Limb (tissue), 2 donors: ENCODE results near the gene NPTX1.
A peak's percentile ranks its signal among the peaks of the same experiment; 100 is the strongest.

Source experiments
- DNase-seq, 2 donors: peaks; one replicate each; pipeline ENCODE4 v3.0.0-alpha.2; 2016; ENCODE audit errors: extremely low spot score in 2 of 2

The NPTX1 gene

GRCh38 chr17:80460429-80460834, 16.0 kb downstream of the NPTX1 start:
- no peak for DNase-seq

GRCh38 chr17:80459234-80459633, 17.2 kb downstream of the NPTX1 start:
- DNase-seq = no peak

DNA sequence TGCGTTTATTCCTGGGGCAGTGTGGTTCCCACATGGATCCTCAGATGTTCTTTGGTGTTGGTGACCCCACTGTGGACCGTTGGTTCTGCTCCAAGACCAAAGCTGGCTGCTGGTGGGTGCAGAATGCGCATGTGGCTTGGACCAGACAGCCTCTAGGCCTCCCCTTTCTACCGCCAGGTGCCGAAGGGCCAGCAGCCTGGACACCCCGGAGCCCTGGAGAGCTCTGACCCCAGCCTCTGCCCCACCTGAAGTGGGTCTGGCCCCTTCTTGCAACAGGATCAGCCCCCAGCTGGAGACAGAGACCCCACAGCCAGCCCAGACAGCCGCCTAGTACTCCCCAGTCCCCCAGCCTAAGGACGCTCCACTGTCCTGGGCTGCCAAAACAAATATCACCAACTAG, 18.4 kb downstream of the NPTX1 start:
- no peak for DNase-seq

DNA sequence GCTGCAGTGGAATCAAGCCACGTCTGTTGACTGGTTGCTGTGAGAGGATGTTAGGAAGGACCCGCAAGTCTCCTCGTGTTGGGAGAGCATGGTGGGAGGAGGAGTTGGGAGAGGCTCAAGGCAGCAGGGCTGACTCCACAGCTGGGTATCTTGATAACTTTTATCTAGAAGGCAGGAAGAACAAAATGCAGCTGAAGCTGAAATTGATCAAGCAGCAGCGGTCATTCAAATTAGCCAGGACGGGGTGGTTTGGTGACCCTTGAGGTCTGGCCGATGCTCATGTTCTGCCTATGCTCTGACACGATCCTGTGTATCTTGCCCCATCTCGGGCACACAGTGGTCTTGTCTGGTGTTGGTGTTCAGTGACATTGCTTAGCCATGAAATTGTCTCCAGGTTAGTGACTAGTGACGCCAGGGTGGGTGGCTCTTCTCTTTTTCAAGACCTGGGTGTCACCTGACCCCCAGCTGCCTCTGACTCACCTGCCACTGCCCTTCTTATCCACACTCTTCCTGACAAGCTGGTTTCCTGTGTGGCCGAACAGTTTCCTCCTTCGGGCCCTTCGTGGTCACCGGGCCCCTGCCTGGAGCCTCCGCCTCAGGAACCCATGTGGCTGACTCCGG, 19.1 kb downstream of the NPTX1 start:
- no peak for DNase-seq

GRCh38 chr17:80456465-80457235, 19.8 kb downstream of the NPTX1 start:
- DNase-seq = peak in 1 of 2 donors; percentile 44

- no peak for DNase-seq
These were observed 20.6 kb downstream of the NPTX1 start for GRCh38 chr17:80455784-80456183.

- DNase-seq = peak in 1 of 2 donors; percentile 37
These were observed 21.1 kb downstream of the NPTX1 start for GRCh38 chr17:80455336-80455710.

GRCh38 chr17:80454557-80455335, 21.7 kb downstream of the NPTX1 start:
- DNase-seq = peak; percentile 97

GRCh38 chr17:80453998-80454556, 22.3 kb downstream of the NPTX1 start:
- DNase-seq = no peak

DNA sequence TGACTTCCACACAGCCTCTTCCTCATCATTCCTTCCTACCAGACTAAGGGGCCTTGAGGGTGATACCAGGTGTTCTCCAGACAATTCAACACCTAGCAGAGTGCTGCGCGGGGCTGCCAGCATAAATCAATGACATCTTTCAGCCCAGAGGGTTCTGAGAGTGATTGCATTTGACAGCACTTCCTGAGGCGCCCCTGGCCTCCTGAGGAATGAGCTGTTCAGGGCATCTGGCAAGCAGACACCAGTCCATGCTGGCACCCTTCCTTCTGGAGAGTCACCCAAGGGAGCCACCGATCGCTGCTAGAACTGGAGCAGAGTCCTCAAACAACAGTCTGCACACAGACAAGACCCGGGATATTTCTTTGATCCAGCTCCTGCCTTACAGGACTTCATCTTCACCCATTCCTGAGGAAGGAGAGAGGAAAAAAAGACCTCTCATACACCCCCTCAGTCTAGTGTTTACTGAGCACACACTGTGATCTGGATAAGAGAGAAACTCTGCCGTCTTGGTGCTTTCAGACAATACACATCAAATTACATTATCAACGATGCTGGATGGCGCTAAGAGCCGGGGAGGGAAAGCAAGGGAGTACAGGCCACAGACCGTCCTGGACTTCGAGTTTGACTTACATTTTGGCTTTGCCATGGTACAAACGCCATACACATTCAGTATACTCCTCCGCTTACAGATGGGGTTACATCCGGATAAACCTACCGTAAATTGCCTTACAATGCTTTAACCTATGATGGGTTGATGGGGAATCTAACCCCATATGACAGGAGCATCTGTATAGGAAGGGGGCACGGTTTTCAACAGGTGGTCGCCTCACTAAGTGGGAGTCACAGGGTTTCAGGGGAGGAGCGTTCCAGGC, 23.0 kb downstream of the NPTX1 start:
- DNase-seq = no peak

DNA sequence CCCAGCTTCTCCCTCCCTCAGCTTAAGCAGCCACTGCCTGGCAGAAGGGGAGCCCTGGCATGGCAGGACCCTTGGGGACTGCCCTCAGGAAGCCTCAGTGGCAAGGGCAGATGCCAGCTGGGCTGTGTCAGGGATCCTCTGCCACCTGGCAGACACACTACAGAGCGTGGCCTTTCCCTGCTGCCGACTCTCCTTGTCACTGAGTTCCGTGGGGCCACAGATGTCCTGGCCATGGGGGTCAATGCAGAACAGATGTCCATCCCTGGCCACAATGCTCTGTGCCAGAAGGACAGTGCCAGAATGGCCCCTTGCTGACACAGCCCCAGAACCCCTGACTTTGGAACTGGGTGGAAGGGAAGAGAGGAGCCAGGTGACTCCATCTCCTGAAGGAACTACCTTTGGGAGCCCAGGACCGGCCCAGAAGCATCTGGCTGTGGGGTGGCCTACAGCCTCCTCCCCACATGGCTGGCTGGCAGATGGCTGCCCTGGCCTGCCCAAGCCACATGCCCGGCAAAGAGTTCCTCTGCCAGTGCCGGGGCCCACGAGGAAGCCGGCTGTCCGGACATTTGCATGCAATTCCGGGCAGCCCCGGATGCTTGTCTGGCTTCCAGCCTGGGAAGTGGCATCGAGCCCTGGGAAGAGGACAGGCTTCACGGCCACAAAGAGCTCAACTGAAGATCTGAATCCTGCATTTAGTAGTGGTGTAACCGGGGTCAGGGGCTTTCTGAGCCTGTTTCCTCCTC, 24.1 kb downstream of the NPTX1 start:
- DNase-seq = no peak

GRCh38 chr17:80451104-80451775, 25.2 kb downstream of the NPTX1 start:
- DNase-seq = no peak

- no peak for DNase-seq
These were observed 26.4 kb downstream of the NPTX1 start for GRCh38 chr17:80449930-80450576.

- DNase-seq = no peak
These were observed 27.0 kb downstream of the NPTX1 start for GRCh38 chr17:80449194-80449929.

DNA sequence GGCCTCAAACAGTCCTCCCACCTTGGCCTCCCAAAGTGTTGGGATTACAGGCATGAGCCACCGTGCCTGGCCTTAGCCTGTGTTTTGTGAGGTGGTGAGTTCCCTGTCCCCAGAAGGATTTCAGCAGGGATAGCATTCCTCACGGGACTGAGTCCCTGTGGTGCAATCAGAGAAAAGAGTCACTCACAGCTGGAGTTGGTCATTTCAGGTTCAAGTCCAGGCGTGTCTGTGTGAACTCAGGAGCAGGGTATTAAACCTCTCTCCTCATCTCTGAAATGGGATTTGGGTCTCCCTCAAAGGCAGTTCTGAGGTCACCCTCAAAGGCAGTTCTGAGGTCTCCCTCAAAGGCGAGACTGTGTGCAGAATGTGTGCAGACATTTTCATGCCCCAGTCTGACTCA, 28.6 kb downstream of the NPTX1 start:
- no peak for DNase-seq

DNA sequence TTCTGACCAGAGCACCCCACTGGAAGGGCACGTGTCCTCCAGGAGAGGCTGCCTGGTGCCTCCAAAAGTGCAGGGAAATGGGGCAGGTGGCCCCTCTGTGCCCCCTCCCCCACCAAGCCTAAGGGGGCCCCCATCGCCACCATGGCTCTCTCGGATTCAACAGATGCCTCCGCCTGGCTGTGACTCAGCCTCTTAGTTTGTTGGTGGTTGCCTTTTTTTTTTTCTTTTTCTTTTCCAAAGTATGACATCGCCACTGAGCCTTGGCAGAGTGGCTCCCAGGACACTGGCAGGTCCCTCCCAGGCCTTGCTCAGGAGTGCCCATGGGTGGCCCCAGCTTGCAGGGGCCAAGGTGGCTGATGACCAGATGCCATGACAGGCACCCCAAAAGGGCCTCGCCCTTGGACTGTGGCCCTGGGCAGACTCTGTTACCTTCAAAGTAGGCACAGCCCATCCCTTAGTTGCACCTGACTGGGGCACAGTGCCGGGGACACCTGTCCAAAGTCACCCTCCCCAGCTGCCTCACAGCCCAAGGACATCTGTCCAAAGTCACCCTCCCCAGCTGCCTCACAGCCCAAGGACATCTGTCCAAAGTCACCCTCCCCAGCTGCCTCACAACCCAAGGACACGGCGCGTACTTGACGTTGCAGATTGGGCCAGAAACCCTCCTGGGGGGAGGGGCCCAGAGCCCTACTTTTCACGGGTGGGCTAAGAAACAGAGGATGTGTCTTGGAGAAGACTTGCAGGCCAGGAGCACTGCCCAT, 29.6 kb downstream of the NPTX1 start:
- no peak for DNase-seq

- DNase-seq = no peak
These were observed 30.7 kb downstream of the NPTX1 start for GRCh38 chr17:80445726-80446110.
